OCI-LY1 (cell line): Measurements from ENCODE around the gene REPS2.

ENCODE experiments used
- CTCF ChIP-seq: fragments of 200-600 bp; sonication (generic), shearing (Covaris generic); IDR thresholded peaks from 2 replicates; pipeline ENCODE4 v1.5.1; 2017; ENCODE audit warnings: mild to moderate bottlenecking, antibody characterized with exemption, low read length, moderate library complexity, mixed read lengths
- EZH2 ChIP-seq: fragments of 200-600 bp; sonication (generic), shearing (Covaris generic); IDR thresholded peaks from 2 replicates; pipeline ENCODE4 v1.8.0; 2017; ENCODE audit warnings: borderline replicate concordance, mixed run types, mild to moderate bottlenecking, antibody characterized with exemption, low read length, moderate library complexity, mixed read lengths

GRCh38 chrX:17012465-17012864 is 66.0 kb downstream of the REPS2 start:
- TF ChIP-seq CTCF (no peak), EZH2 (no peak)
